Measurements from ENCODE around the gene DCUN1D2.

DNA sequence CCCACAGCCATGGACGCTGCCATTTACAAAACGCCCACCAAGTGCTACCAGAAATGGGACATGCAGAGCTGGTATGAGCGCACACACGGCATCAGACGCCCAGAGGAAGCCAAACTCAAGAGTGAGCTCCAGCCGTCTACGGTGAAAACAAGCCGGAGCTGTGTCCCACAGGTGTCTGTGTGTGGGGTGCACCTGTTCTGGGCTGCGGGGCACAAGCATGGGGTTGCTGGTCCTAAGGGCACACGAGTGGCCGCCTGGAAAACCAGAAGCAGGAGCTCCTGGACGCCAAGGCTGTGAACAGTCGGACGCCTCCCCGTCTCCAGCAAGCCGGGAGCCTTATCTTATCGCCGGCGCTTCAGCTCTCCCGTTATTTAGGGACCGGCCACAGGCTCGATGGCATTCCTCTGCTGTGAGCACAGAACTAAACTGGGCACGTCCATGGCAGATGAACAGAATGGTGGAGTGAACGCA is 38.5 kb downstream of the DCUN1D2 start:
- no peak for TF ChIP-seq ZFX (IDR thresholded peaks at IDR 0.05)
- TF ChIP-seq, protein P1, sequence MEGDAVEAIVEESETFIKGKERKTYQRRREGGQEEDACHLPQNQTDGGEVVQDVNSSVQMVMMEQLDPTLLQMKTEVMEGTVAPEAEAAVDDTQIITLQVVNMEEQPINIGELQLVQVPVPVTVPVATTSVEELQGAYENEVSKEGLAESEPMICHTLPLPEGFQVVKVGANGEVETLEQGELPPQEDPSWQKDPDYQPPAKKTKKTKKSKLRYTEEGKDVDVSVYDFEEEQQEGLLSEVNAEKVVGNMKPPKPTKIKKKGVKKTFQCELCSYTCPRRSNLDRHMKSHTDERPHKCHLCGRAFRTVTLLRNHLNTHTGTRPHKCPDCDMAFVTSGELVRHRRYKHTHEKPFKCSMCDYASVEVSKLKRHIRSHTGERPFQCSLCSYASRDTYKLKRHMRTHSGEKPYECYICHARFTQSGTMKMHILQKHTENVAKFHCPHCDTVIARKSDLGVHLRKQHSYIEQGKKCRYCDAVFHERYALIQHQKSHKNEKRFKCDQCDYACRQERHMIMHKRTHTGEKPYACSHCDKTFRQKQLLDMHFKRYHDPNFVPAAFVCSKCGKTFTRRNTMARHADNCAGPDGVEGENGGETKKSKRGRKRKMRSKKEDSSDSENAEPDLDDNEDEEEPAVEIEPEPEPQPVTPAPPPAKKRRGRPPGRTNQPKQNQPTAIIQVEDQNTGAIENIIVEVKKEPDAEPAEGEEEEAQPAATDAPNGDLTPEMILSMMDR (conservative IDR thresholded peaks at IDR 0.05), result no peak
